ENCODE results near the gene TMEM164.

The TMEM164 gene

GRCh38 chrX:110006821-110007375, 4.0 kb downstream of the TMEM164 start:
- no peak overlapping the region for H3K27ac ChIP-seq (ENCODE audit: low read length)
- H4K20me1 ChIP-seq (ENCODE audit: insufficient read depth, low read length), result no peaks in the 10 kb centered on the region
- no peaks in the 10 kb centered on the region for H3F3A ChIP-seq (ENCODE audit: insufficient read depth, low read length)
- no peak overlapping the region for H3K4me2 ChIP-seq (ENCODE audit: low read depth, low read length)
- H3K9me3 ChIP-seq (replicated peaks; ENCODE audit: insufficient read depth, low read length), result no peaks in the 10 kb centered on the region
- H3K4me1 ChIP-seq (ENCODE audit: low read length), result 0 out of 2 replicates have a peak, but pooled peaks cover 3% of the 10 kb centered on the region
- H3K36me3 ChIP-seq (replicated peaks; ENCODE audit: insufficient read depth, low read length), result no peaks in the 10 kb centered on the region
- DNase-seq, result no peak
- H3K27me3 ChIP-seq (replicated peaks; ENCODE audit: insufficient read depth, low read length), result no peaks in the 10 kb centered on the region
- H3K9ac ChIP-seq (ENCODE audit: low read length), result no peak overlapping the region
- H2AFZ ChIP-seq (ENCODE audit: low read length), result no peak overlapping the region
- TF ChIP-seq EZH2phosphoT487 (IDR thresholded peaks at IDR 0.05; ENCODE audit: low read length) (no peak), CTCF (IDR thresholded peaks at IDR 0.05; ENCODE audit: low read length) (no peak), EZH2 (optimal IDR thresholded peaks at IDR 0.05; ENCODE audit: low read depth, low read length) (no peak)
- H3K9me2 ChIP-seq (replicated peaks; ENCODE audit: insufficient read depth, low read length), result no peaks in the 10 kb centered on the region
- no peak overlapping the region for H3K4me3 ChIP-seq (ENCODE audit: low read length)
- H3K79me2 ChIP-seq (ENCODE audit: low read length), result peaks cover 82% of the 10 kb centered on the region

- H3K27me3 ChIP-seq (replicated peaks; ENCODE audit: insufficient read depth, low read length), result no peaks in the 10 kb centered on the region
- H3K4me3 ChIP-seq (ENCODE audit: low read length), result no peak overlapping the region
- no peak overlapping the region for H2AFZ ChIP-seq (ENCODE audit: low read length)
- TF ChIP-seq EZH2 (optimal IDR thresholded peaks at IDR 0.05; ENCODE audit: low read depth, low read length) (no peak), EZH2phosphoT487 (IDR thresholded peaks at IDR 0.05; ENCODE audit: low read length) (no peak), CTCF (IDR thresholded peaks at IDR 0.05; ENCODE audit: low read length) (no peak)
- DNase-seq, result no peak
- H3K9ac ChIP-seq (ENCODE audit: low read length), result no peak overlapping the region
- no peaks in the 10 kb centered on the region for H4K20me1 ChIP-seq (ENCODE audit: insufficient read depth, low read length)
- no peaks in the 10 kb centered on the region for H3K9me3 ChIP-seq (replicated peaks; ENCODE audit: insufficient read depth, low read length)
- no peak overlapping the region for H3K4me2 ChIP-seq (ENCODE audit: low read depth, low read length)
- H3K27ac ChIP-seq (ENCODE audit: low read length), result no peak overlapping the region
- peaks cover 91% of the 10 kb centered on the region for H3K79me2 ChIP-seq (ENCODE audit: low read length)
- H3K36me3 ChIP-seq (replicated peaks; ENCODE audit: insufficient read depth, low read length), result no peaks in the 10 kb centered on the region
- H3K4me1 ChIP-seq (ENCODE audit: low read length), result 0 out of 2 replicates have a peak, but pooled peaks cover 3% of the 10 kb centered on the region
- H3F3A ChIP-seq (ENCODE audit: insufficient read depth, low read length), result no peaks in the 10 kb centered on the region
- H3K9me2 ChIP-seq (replicated peaks; ENCODE audit: insufficient read depth, low read length), result no peaks in the 10 kb centered on the region
Observed at GRCh38 chrX:110008011-110008635, 5.2 kb downstream of the TMEM164 start.

- Histone ChIP-seq H3K4me2 (ENCODE audit: low read depth, low read length) (no peak overlapping the region), H4K20me1 (ENCODE audit: insufficient read depth, low read length) (no peaks in the 10 kb centered on the region)
Observed at GRCh38 chrX:110012818-110013485, 10.0 kb downstream of the TMEM164 start.

More at GRCh38 chrX:110012818-110013485, 10.0 kb downstream of the TMEM164 start:
- Histone ChIP-seq H3K4me3 (ENCODE audit: low read length) (no peak overlapping the region), H3K9ac (ENCODE audit: low read length) (no peak overlapping the region), H2AFZ (ENCODE audit: low read length) (no peak overlapping the region), H3K4me1 (ENCODE audit: low read length) (no peaks in the 10 kb centered on the region), H3K27ac (ENCODE audit: low read length) (no peak overlapping the region), H3K9me3 (replicated peaks; ENCODE audit: insufficient read depth, low read length) (no peaks in the 10 kb centered on the region), H3K79me2 (ENCODE audit: low read length) (peaks cover 82% of the 10 kb centered on the region), H3K9me2 (replicated peaks; ENCODE audit: insufficient read depth, low read length) (no peaks in the 10 kb centered on the region), H3K27me3 (replicated peaks; ENCODE audit: insufficient read depth, low read length) (no peaks in the 10 kb centered on the region), H3K36me3 (replicated peaks; ENCODE audit: insufficient read depth, low read length) (no peaks in the 10 kb centered on the region), H3F3A (ENCODE audit: insufficient read depth, low read length) (no peaks in the 10 kb centered on the region)
- TF ChIP-seq EZH2phosphoT487 (IDR thresholded peaks at IDR 0.05; ENCODE audit: low read length) (no peak), EZH2 (optimal IDR thresholded peaks at IDR 0.05; ENCODE audit: low read depth, low read length) (no peak), CTCF (IDR thresholded peaks at IDR 0.05; ENCODE audit: low read length) (no peak)
- DNase-seq, result no peak

All from MM.1S (cell line).